ENCODE results near the gene POU2F2.
A peak's percentile ranks its signal among the peaks of the same experiment; 100 is the strongest.

DNA sequence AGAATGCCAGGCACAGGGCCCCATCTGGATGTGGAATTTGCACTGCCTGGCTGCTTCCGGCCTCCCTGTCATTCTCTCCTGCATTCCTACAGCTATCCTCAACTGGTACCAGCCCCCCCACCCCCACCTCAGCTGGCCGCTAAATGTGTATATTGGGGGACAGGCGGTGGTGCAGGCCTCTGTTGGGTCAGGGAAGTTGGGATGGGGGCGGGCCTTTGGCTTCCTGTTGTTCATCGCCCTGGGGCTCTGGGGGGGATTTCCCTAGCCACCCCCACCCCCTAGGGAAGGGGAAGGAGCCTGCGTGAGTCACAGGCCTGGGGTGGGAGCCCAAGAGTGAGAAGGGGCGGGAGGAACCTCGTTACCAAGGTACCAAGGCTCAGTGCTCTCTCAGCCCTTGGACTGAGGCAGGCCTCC, 10.6 kb downstream of the POU2F2 start:
- TF ChIP-seq, protein P1, sequence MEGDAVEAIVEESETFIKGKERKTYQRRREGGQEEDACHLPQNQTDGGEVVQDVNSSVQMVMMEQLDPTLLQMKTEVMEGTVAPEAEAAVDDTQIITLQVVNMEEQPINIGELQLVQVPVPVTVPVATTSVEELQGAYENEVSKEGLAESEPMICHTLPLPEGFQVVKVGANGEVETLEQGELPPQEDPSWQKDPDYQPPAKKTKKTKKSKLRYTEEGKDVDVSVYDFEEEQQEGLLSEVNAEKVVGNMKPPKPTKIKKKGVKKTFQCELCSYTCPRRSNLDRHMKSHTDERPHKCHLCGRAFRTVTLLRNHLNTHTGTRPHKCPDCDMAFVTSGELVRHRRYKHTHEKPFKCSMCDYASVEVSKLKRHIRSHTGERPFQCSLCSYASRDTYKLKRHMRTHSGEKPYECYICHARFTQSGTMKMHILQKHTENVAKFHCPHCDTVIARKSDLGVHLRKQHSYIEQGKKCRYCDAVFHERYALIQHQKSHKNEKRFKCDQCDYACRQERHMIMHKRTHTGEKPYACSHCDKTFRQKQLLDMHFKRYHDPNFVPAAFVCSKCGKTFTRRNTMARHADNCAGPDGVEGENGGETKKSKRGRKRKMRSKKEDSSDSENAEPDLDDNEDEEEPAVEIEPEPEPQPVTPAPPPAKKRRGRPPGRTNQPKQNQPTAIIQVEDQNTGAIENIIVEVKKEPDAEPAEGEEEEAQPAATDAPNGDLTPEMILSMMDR (IDR thresholded peaks at IDR 0.05) = no peak
- TF ChIP-seq SIN3A (IDR thresholded peaks at IDR 0.05; ENCODE audit: borderline replicate concordance, low read depth, low read length) (no peak), POLR2AphosphoS5 (IDR thresholded peaks at IDR 0.05; ENCODE audit: low read depth, low read length) (peak; percentile 18; the same call in 1 of the 2 replicates), EP300 (IDR thresholded peaks at IDR 0.05; ENCODE audit: borderline replicate concordance in 1 of 2, low read depth in 1 of 2, low read length in 1 of 2) (peak in 1 of 2 experiments; percentile 80; a peak in 1 of 4 replicates), SMC3 (IDR thresholded peaks at IDR 0.05; ENCODE audit: low read depth, low read length) (no peak)

Measured in SK-N-SH (cell line).